ENCODE results near the gene CEACAM1. TPM values are rescaled to one million over a fixed set of nuclear protein-coding genes. Genes with fewer than 3 reads are reported as not detected.

Gene CEACAM1
- total RNA-seq, 2 donors from 2014 or later, result 251 to 510 TPM

DNA sequence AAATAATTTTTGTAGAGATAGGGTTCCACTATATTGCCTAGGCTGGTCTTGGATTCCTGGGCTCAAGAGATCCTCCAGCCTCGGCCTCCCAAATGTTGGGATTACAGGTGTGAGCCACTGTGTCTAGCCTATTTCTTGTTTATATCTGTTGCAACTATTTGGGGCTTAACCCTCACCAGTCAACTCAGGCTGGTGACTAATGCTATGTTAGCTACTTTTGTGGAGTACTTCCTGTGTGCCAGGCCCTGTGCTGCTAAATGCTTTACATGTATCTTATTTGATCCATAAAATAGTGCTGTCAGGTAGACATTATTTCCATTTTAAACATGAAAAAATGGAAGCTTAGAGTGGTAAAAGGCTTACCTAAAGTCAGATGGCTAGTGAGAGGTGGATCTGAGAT is 13.8 kb downstream of the CEACAM1 start:
- Histone ChIP-seq H3K9me3 (no peaks in the 10 kb centered on the region), H3K36me3 (no peaks in the 10 kb centered on the region), H3K27me3 (no peaks in the 10 kb centered on the region), H3K4me3 (no peak overlapping the region), H3K27ac (no peak overlapping the region), H3K4me1 (no peaks in the 10 kb centered on the region), H3K9ac (ENCODE audit: low read depth in 2 of 2, low read length in 2 of 2) (no peak overlapping the region)
- DNase-seq, result no peak
- intact Hi-C loops (cut with DNase I), result no loop called here
- TF ChIP-seq CTCF (IDR thresholded peaks at IDR 0.05), result no peak

- Histone ChIP-seq H3K36me3 (no peaks in the 10 kb centered on the region), H3K9ac (ENCODE audit: low read depth in 2 of 2, low read length in 2 of 2) (no peak overlapping the region), H3K4me3 (no peak overlapping the region), H3K27ac (no peak overlapping the region), H3K4me1 (no peaks in the 10 kb centered on the region), H3K9me3 (no peaks in the 10 kb centered on the region), H3K27me3 (no peaks in the 10 kb centered on the region)
- TF ChIP-seq CTCF (IDR thresholded peaks at IDR 0.05), result no peak
- intact Hi-C loops (cut with DNase I), result no loop called here
- no peak for DNase-seq
Measured at GRCh38 chr19:42512743-42513304, 15.5 kb downstream of the CEACAM1 start.

DNA sequence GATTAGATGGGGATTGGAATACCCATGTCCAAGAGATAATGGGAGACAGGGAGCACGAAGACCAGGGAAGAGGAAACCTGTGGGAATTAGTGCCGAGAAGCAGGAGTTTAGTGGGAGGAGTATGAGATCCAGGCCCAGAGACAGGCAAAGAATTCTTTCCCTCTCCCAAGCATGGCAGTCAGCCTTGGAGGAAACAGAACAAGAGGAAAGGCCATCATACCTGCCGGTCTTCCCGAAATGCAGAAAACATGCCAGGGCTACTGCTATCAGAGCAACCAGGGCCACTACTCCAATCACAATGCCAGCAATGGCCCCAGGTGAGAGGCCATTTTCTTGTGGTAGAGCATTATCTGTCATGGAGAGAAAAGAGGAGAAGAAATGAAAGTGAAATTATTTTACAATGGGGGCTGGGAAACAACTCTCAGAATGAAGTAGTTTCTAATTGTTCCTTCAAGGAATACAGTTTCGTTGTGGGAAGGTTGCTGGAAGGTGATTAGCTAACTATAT is 16.1 kb downstream of the CEACAM1 start:
- intact Hi-C loops (cut with DNase I), result no loop called here
- no peak overlapping the region for H3K27ac ChIP-seq
- no peaks in the 10 kb centered on the region for H3K36me3 ChIP-seq
- no peak for TF ChIP-seq CTCF (IDR thresholded peaks at IDR 0.05)
- no peak overlapping the region for H3K4me3 ChIP-seq
- no peaks in the 10 kb centered on the region for H3K27me3 ChIP-seq
- H3K4me1 ChIP-seq, result no peaks in the 10 kb centered on the region
- DNase-seq, result no peak
- no peak overlapping the region for H3K9ac ChIP-seq (ENCODE audit: low read depth in 2 of 2, low read length in 2 of 2)
- no peaks in the 10 kb centered on the region for H3K9me3 ChIP-seq

DNA sequence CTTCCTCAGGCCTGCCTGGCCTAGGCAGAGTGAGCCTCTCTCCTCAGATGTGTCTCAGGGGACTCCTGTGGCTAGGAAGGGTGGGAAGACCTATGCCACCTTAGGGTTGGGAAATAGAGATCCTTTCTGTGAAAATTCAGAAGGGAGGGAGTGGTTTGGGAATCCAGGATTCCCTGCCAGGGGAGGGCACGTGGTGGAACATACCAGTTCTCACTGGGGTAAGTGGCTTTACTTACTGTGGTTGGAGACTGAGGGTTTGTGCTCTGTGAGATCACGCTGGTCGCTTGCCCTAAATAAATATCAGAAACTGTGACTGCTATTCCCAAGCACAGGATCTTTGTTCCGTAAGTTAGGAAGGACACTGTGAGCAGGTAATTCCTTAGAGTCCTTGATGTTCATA is 16.9 kb downstream of the CEACAM1 start:
- no peak overlapping the region for H3K9ac ChIP-seq (ENCODE audit: low read depth in 2 of 2, low read length in 2 of 2)
- H3K27me3 ChIP-seq, result no peaks in the 10 kb centered on the region
- H3K27ac ChIP-seq, result no peak overlapping the region
- no peak overlapping the region for H3K4me3 ChIP-seq
- no peak for DNase-seq
- intact Hi-C loops (cut with DNase I), result no loop called here
- H3K36me3 ChIP-seq, result no peaks in the 10 kb centered on the region
- H3K4me1 ChIP-seq, result no peaks in the 10 kb centered on the region
- H3K9me3 ChIP-seq, result no peaks in the 10 kb centered on the region
- no peak for TF ChIP-seq CTCF (IDR thresholded peaks at IDR 0.05)

DNA sequence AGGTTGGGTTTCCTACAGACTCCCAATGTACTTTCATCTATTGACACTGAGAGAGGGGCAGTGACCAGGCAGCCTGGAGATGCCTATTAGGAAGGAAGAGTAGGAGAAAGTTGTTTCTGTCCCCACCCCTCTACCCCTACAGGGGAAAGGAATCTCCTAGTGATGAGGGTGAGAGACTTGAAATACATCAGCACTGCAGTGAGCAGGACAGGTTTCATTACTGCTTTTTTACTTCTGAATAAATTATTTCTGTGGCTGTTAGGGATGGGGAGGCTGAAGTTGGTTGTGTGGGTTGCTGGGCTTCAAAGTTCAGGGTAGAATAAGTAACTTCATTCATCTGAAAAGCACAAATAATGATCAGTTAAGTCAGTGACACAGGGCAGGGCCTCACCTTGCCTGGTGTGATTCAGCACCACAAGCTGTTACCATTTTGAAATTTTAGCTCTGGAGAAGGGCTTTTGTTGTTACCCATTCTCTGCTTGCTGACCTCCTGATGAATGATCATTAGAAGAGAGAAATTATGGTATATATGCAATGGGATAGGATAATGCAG is 19.3 kb downstream of the CEACAM1 start:
- H3K4me1 ChIP-seq, result no peaks in the 10 kb centered on the region
- no peak overlapping the region for H3K9ac ChIP-seq (ENCODE audit: low read depth in 2 of 2, low read length in 2 of 2)
- intact Hi-C loops (cut with DNase I), result no loop called here
- H3K9me3 ChIP-seq, result no peaks in the 10 kb centered on the region
- TF ChIP-seq CTCF (IDR thresholded peaks at IDR 0.05), result no peak
- H3K4me3 ChIP-seq, result no peak overlapping the region
- H3K27ac ChIP-seq, result no peak overlapping the region
- H3K27me3 ChIP-seq, result no peaks in the 10 kb centered on the region
- no peaks in the 10 kb centered on the region for H3K36me3 ChIP-seq
- no peak for DNase-seq
